Measurements from ENCODE around the gene COL6A5.
A peak's percentile ranks its signal among the peaks of the same experiment; 100 is the strongest.
"Not testable (repeated sequence)": the region's sequence is repeated elsewhere in the genome, so short reads cannot be mapped to it uniquely, and the experiment has no call there.

COL6A5 gene

DNA sequence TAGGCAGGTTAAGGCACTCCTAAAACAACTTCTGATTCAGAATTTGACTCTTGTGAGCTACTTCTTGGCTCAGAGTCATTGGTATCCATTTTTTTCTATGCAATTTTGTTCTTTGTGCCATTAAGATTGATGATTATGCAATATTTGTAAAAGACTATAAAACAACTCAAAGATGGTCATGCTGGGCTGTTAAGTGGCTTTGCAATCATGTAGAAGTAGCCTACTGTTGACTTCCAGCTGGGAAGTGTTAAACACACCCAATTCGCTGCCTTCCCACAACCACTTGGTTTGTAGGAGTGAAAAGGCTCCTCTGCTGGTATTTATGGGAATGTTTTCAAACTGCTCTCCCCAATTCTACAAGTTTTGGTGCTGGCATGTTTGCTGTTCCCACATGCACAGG is 96.8 kb downstream of the COL6A5 start:
- DNase-seq, result no peak

DNA sequence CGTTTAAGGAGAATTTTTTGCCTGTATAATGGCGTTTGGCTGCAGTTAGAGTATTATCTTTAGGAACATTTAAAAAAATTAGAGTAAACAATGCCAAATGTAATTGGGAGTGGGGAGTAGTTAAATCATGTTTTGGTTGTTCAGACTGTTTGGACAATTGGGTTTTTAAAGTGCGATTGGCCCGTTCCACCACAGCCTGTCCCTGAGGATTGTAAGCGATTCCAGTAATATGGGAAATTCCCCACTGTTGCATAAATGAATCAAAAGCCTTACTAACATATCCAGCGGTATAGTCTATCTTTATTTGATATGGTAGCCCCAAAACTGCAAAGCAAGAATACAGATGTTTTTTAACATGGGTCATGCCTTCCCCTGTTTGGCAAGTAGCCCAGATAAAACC is 101.4 kb downstream of the COL6A5 start:
- DNase-seq, result not testable (repeated sequence)

DNA sequence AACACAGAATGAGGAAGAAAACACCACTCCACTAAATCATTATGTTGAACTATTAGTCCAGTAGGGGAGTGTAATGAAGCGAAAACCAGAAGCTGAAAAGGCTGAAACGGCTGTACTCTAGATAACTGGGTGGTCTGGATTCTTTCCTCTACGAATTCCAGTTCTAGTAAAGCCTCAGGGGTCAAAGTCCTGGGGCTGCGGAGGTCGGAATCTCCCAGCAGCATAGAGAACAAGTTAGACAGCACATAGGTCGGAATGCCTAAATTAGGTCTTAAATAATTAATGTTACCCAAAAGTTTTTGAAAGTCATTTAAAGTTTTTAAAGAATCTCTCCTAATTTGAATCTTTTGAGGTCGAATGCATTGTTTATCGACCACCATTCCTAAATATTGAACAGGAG is 102.7 kb downstream of the COL6A5 start:
- not testable (repeated sequence) for DNase-seq

DNA sequence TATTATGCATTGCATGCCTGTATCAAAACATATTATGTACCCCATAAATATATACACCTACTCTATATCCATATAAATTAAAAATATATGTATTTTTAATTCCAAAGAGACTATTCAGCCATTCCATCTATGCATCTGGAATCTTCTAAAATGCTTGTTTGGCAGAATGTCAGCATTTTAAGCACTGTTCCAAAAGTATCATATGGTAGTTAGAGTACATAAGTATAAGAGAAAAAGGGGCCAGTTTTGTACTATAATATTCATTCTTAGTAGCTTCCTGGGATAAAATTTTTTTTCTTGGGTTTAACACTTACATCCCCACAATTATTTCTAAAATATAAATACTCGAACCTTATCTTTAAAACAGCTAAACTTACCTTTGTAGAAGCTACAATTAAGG is 111.1 kb downstream of the COL6A5 start:
- no peak for DNase-seq

DNA sequence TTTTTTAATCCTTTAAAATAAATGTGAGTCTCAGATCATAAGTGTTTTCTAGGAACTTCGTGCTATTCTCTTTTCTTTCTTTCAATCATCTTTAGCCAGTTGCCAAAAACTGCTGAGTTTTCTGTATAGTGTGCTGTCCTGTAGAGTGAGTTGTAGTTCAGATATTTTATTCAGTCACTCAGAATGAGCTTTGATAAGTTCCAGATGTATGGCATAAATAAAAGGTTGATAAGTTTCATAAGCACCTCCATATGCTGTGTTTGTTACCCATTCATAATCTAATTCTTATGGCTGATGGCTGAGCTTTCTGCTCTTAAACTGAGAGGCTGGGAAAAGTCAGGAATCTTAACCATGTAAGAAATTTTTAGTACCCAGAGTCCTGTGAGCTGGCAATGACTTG is 112.2 kb downstream of the COL6A5 start:
- DNase-seq, result no peak

DNA sequence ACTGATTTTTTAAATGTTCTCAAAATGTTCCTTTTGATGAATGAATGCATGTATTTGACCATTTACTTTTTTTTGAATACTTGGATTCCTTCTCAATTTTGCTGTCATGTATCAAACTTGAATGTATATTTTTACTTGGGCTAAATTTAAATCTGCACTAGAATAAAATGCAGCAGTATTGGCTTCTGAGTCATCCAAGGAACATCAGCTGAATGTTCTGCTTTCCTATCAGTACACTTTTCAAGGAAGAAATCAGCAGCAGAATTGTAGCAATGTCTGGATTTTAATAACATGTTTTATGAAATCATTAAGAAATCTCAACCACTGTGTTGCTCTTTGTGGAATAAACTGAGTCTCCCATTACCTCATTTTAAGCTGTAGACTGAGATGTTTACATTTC is 114.5 kb downstream of the COL6A5 start:
- no peak for DNase-seq

DNA sequence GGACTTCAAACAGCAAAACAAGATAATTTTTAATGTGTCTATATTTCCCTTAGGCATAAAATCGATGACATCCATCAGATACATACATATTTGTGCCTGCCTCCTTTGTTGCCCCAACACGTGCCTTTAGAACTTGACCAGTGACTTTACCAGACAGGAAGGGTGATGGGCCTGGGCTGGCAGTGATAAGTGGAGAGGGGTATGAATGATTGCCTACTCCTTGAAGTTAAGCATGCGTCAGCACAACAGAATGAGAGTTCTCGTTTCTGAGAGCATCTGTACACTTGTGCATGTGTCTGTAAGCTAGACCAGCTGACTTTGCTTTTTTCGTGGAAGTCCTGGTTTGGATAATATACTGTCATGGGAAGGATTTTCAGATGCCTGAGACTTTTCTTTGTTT is 116.6 kb downstream of the COL6A5 start:
- no peak for DNase-seq

DNA sequence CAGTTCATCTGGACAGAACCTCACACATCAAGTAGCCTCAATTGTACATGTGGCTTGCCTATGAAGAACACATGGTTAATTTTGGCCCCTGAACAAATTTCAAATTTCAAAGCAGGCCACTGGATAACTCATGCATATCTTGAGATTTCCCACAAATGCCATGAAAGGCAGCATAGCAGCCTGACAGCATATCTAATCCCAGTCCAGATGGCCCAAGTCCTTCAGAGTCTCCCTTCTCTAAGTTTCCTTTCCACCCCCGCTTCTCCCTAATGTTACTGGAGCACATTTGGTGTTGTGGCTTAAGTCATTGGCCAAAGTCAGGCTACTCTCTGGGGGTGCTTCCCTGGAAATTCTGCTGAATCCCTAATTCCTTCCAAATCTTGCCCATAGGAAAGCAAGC is 117.7 kb downstream of the COL6A5 start:
- no peak for DNase-seq

DNA sequence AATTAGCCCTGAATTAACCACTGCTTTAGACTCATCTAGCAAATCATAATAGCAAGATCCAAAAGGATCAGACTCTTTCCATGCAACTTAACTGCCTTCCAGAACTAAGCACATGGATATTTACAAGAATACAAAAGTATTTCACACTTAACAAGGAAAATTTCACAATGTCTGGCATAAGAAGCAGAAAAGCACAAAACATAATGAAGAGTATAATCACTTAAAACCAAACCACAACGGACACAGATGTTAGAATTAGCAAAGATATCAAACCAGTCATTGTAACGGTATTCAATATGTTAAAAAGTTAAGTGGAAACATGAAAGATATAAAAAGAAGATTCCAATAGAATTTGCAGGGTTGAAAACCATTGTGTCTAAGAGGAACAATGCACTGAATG is 120.0 kb downstream of the COL6A5 start:
- DNase-seq, result no peak

DNA sequence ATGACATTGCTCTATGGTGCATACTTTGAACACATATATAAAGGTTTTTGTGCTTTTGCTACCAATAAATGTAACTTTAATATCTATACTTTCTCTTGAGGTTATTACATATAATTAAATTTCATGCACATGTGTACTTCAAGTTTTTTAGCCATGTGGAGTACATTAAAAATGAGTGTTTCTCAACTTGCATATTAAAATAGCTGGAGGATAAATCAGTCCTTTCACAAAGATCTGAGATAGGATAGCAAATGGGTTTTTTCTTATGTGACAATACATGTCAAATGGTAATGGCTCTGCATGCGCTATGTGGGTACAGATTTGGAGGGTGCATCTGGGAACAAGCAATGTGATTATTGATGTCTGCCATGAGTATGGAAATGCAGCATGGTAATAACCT is 122.8 kb downstream of the COL6A5 start:
- no peak for DNase-seq

DNA sequence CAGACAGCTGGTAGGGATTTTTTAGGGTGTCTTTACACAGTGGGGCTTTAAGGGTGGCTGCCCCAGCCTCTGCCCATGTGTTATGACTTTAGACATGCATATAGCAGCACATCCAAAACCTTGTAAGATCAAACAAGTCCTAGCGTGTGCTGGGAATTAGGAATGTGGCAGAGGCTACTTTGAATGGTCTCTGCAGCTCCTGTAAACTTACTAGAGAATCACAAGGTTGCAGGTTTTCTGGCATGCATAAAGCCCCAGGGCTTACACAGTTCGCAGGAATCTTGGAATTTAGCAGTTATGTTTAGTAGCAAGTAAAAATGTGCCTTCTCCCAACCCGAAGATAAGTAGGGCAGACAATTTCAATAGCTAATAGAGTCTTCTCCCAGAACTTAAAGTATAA is 124.7 kb downstream of the COL6A5 start:
- no peak for DNase-seq

DNA sequence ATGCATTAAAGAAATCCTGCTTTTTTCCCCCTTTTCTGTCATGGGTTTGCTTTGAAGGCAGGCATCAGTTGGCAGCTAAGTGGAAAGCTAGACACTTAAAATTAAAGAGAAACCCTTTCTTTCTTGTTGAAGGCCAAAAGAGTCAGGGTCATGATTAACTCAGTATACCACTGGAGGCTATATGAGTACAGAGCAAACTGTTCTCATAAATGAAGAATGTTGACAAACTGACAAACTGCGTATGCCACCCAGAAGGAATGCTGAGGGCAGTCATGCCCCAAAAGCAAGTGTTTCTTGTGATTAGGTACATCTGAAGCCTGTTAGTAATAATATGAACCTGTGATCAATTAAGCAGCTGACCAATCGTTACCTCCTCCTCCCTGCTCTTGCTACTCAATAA is 127.9 kb downstream of the COL6A5 start:
- DNase-seq, result no peak

DNA sequence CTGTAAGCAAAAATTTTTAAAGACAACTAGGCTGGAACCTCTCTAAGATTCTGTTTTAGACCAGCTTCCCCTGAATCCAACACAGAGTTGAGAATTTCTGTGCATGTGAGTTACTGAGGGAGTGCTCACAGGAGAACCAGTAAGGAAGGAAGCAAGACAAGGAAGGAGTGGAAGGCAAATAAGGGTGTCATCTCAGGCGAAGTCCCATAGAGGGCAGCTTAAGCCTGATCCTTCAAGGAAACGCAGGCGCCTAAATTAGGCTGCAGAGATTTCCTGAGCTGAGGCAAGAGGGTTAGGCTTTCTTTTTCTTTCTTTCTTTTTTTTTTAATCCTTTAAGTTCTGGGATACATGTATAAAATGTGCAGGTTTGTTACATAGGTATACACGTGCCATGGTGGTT is 135.3 kb downstream of the COL6A5 start:
- DNase-seq, result peak in 1 of 5 experiments; percentile 2

DNA sequence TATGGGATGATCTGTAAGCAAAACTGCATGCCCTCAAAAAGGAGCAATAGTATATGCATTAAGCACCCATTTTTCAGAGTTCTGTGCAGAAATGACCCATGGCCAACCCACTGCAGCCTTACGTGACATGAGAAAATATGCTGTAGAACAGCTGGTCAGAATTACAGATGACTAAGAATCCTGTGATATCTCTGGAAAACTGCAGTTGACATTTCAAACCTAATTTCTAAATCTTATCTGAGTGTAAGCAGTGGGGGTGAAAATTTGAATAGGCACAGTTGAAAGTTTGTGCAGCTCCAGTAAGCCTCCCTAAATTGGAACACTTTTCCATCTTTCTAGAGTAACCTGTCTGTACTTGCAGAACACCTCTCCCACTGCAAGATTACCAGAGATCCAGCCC is 142.8 kb downstream of the COL6A5 start:
- DNase-seq, result no peak

DNA sequence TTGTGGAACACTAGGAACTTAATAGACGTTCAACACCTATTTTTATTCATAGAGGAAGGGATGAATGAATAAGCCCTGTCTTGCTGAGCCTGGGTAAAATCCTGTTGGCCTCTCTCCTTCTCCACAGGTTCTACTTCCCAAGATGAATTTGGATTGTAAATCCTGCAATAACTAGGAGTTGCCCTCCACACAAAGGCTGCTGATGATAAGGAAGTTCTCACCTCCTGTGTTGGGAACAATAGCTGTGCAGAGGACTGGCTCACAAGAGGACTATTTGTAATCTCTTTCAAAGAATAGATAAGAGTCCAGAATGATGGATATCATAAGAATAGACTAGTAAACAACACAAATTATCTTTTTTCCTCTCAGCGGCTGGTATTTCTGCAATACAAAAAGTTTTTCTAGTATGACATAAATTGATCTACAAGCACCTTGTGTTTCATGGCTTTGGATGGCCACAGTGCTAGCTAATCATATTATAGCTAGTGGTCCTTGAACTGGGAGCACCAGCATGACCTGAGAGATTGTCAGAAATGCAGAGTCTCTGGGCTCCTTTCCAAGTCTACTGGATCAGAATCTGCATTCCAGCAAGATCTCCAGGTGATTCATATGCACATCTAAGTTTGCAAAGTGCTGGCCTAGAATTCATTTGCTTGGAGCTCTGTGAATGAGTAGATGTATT is 143.4 kb downstream of the COL6A5 start:
- DNase-seq, result no peak

DNA sequence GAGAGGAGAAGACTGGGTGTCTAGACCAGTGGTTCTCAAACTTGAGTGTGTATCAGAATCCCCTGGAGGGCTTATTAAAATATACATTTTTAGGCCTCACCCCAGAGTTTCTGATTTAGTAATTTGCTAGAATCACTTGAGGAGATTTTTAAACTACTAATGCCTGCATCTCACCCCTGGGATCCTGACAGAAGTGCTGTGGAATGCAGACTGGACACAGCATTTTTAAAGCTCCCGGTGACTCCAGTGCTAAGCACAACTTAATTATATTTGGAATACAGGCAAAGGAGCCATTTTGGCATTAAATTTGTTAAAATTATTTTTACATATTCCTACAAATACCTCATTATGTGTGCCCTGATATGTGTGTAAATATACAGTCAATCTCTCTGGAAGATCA is 144.8 kb downstream of the COL6A5 start:
- DNase-seq, result no peak

DNA sequence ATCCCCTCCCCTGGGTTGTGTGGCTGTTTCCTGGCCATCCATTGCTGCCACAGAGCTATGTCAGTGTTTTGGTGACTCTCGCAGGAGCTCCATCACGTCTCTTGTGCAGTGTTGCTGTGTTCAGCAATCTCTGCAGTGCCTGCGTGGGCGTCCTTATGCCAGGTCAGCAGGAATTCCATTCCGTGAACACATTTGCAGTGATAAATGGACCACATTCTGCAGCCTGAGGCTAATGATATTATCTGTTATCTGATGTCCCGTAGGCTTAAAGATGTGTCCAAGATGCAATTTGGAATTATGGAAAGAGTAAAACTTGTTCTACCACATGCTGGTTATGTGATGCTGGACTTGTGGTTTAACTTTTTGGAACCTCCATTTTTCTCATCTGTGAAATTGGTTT is 146.0 kb downstream of the COL6A5 start:
- DNase-seq, result no peak

DNA sequence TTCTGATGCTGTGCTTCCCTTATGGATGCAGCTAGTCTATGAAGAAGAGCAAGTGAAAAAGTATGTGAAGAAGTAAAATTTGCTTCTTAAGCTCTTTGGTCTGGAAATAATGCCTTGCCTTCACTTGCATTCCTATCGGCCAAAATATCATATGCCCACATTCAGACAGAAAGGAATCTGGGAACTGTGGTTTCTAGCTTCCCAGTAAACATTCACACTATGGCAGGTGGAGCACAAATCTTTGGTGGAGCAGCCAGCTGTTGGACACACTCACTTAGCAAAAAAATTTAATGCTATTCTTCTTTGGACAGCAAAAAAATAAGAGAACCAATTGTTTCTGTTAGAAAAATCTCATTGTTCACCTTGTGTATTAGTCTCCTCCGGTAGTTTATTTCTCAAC is 159.2 kb downstream of the COL6A5 start:
- DNase-seq, result no peak

DNA sequence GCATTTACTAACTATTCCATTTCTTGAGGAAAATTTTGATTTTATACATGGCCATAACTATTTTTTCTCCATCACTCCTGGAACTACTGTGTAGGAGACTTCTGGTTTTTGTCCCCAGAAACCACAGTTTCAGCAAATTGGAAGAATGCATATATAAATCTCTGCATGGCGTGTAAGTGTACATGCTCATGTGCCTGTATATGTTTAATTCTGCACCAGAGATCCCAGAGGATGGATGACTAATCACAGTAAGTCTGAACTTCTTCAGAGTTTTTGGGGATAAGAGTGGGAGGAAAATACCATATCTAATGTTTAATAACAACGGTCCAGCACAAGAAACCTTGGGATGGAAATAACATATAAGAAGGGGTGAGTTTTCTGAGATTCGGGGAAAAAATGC is 160.6 kb downstream of the COL6A5 start:
- no peak for DNase-seq

DNA sequence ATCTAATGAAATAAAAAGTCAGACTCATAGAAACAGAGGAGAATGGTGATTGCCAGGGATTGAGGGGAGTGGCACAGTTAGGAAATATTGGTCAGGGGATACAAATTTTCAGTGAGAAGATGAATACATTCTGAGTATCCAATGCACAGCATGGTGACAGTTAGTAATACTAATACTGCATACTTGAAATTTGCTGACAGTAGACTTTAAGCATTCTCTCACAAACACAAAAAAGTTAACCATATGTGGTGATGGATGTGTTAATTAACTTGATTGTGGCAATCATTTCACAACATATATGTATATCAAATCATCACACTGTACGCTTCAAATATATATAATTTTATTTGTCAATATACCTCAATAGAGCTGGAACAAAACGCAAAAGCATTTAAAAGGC is 162.3 kb downstream of the COL6A5 start:
- DNase-seq, result no peak

DNA sequence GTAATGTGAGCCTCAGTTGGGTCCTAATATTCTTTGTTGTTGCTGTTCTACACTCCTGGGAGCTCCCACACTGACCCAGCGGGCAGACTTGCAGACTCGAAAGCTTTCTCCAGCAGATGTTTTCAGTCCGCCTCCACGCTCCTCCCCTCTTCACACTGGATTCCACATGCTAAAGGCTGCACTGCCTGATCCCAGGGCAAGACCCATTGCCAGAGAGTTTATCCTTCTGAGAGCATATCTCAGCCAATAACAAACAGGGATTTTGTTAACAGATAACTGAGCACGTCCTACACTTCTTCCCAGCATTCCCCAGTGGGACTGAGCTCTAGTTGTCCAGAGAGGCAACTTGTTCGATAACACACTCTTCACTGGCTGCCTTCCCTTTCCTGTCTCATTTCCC is 163.5 kb downstream of the COL6A5 start:
- no peak for DNase-seq

DNA sequence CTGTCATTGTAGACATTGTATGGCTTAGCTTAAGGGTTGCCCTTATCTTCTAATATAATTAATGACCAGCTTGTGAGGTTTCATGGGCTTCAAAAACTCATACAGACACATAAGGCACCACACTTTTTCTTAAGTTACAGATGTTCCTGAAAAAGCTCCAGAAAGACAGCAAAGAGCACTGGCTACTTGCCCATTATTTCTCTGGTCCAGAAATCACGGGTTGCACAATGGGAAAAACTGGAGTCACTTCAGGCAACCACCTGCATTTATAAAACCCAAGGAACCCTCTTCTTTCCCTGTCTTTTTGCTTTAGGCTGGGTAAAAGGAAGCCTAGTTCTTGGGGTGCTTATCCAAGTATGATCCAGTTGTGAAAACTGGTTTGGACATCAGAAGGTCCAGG is 169.2 kb downstream of the COL6A5 start:
- DNase-seq, result no peak

DNA sequence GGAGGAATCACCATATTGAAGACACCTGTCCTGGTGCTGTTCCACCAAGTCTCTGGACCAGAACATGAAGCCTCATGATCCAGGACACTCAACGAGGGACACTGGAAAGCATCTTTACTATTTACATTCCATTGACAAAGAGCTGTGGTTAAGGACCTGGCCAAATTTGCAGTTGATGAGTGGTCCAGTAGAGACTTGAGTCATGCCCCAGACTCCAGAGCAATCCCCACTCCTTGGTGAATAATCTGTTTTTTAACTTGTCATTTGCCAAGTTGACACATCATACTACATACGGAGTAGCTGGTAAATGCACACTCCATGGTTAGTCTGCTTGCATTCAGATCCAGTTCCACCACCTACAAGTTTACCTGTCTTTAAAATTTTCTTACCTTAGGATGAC is 170.3 kb downstream of the COL6A5 start:
- DNase-seq, result no peak

DNA sequence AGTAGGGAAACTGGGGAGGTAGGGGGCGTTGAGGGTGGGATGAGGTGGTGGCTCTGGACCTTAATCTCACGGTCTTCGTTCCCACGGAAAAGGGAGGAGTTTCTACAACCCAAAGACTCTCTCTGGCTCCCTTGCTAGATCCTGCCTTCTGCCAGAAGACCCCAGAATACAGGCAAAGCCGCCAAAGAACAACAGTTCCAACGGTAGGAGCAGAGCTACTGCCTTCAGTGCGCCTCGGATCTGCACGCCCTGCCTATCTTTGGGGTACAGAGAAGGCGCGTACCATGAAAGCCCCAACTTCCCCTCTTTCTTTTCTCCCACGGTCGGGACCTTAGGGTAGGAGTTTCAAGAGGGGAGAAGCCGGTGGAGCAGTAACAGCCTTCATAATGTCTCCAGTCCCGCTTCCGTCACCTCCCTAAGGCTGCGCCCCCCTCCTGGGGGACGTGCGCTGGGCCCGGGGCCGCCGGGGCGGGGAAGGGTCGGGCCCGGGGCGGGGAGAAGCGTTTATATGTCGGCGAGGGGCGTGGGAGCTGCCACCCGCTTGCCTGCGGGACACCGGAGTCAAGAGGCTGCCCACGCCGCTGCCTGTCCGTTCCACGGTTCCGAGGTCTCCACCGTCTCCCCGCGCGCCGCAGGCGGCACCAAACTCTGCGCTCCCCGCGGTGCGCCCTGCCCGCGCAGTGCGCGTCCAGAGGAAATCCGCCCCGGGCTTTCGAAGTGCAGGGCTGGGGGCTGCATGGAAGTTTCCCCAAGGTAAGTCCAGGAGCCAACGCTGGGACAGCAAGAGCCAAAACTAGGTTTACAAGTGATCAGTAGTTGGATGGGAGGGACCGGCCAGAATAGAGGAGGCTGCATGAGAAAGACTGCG is 171.4 kb downstream of the COL6A5 start, which contains the start of gene COL6A6:
Gene COL6A6, plus strand, starts transcription at position 533 of the 868 bp plus-strand sequence. CDS start 43,188 bp downstream, outside the sequence.
- DNase-seq, result peak in 1 of 5 experiments; percentile 12

All from T-helper 2 cell (primary cell).